GM19468 (cell line): ENCODE data around the gene ADRA2B.
"Not testable (repeated sequence)": the region's sequence is repeated elsewhere in the genome, so short reads cannot be mapped to it uniquely, and the experiment has no call there.

Experiments
- ATAC-seq: cut with Tn5 transposase; IDR thresholded peaks from one replicate; pipeline ENCODE4 v1.9.1; 2021; ENCODE audit warnings: mild to moderate bottlenecking, moderate library complexity, moderate number of reproducible peaks; ENCODE audit not compliant: unreplicated experiment; ENCODE audit errors: extremely low read depth

Gene ADRA2B

GRCh38 chr2:96073170-96073775 lies 43.1 kb downstream of the ADRA2B start:
- no peak for ATAC-seq

DNA sequence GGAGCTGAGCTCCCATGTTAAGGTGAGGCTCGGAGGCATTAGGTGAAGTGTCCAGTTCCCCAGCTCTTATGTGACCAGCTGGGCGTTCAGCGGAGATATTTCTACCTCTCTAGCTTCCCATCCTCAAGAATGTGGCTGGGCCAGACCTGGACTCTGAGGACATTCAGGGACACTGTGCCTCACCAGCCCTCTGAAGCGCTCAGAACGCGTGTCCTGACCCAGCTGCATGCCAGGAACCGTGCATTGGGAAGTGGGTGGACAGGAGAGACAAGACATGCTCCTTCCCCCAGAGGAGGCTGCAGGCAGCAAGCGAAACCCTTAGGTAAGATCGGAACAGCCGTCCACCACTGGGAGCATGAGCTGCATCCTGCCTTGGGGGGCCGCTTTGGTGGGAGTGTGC lies 43.6 kb downstream of the ADRA2B start:
- ATAC-seq, result no peak

GRCh38 chr2:96071977-96072491 lies 44.3 kb downstream of the ADRA2B start:
- not testable (repeated sequence) for ATAC-seq

- ATAC-seq, result not testable (repeated sequence)
Measured at GRCh38 chr2:96071087-96071976, 45.0 kb downstream of the ADRA2B start.

GRCh38 chr2:96070351-96070750 lies 46.0 kb downstream of the ADRA2B start:
- ATAC-seq, result not testable (repeated sequence)

DNA sequence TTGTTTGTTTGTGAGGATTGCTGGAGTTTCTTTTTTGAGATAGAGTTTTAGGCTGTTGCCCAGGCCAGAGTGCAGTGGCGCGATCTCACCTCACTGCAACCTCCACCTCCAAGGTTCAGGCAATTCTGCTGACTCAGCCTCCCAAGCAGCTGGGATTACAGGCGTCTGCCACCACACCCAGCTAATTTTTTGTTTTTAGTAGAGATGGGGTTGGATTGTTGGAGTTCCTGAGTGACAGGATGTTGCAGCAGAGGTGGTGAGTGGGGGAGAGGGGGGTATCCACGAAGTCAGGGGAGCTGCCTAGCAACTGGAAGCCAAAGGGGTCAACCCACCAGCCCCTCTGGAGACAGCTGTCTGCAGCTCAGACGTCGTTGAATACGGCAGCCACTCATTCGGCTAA lies 46.5 kb downstream of the ADRA2B start:
- not testable (repeated sequence) for ATAC-seq

GRCh38 chr2:96067902-96068581 lies 48.3 kb downstream of the ADRA2B start:
- ATAC-seq, result not testable (repeated sequence)

DNA sequence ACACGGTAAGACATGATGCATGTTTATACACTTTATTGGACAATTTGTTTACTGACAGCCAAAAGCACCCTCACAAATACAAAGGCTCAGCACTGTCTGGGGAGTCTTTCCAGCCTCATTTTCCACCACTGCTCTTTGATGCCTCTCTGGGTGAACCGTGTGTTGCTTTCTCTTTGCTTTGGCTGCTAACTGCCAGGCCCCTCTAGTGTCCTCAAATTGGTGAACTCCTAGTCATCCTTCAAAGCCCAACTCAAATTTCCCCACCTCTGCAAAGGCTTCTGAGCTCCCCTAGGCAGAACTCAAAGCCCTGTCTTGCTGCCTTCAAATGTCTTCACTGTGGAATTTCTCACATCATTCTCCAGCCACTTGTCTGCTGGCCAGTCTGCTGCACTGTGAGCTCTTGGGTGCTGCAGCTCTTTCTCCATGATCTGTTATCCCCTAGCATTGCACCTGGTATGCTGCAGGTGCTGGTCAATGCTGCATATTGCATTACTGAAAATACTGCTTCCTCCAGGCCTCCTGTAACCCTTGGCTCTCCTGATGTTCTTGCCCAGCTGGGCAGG lies 49.2 kb downstream of the ADRA2B start:
- not testable (repeated sequence) for ATAC-seq

GRCh38 chr2:96066511-96066910 lies 49.9 kb downstream of the ADRA2B start:
- not testable (repeated sequence) for ATAC-seq

- ATAC-seq, result not testable (repeated sequence)
Measured at GRCh38 chr2:96065954-96066353, 50.4 kb downstream of the ADRA2B start.

GRCh38 chr2:96065381-96065930 lies 50.9 kb downstream of the ADRA2B start:
- no peak for ATAC-seq

- ATAC-seq, result not testable (repeated sequence)
Measured at GRCh38 chr2:96064760-96065159, 51.6 kb downstream of the ADRA2B start.

DNA sequence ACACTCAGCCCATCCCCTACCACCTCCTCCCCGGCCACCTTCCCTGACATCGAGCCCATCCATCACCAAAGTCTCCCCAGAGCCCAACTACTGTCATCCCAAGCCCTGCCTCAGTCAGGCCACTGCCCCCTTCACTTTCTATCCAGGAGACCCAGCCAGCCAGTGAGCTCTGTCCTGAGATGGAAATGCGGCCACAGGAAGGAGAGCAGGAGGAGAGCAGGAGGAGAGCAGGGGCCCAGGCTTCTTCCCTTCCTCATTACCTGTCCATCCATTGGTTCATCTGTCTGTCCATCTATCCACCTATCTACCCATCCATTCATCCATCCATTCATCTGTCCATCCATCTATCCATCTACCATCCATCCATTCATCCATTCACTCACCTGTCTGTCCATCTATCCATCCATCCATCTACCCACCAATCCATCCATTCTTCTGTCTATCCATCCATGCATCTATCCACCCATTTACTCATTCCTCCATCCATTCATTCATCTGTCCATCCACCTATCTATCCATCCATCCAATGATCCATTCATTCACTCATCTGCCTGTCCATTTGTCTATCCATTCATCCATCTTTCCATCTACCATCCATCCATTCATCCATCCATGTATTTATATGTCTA lies 52.2 kb downstream of the ADRA2B start:
- not testable (repeated sequence) for ATAC-seq

GRCh38 chr2:96063116-96063899 lies 53.1 kb downstream of the ADRA2B start:
- ATAC-seq, result not testable (repeated sequence)
